OCI-LY3 (cell line): Measurements from ENCODE around the gene FLOT1.

Experiments
- H2AFZ ChIP-seq: fragments of 200-600, 300-600 bp; shearing (Covaris generic); 2 replicates; pipeline ENCODE4 v1.6.0; 2014; ENCODE audit warnings: antibody characterized with exemption, low read depth, low read length
- H3K27ac ChIP-seq: fragments of 200-600, 300-600 bp; sonication (generic); 2 replicates; pipeline ENCODE4 v1.5.1; 2014; ENCODE audit warnings: mild to moderate bottlenecking, low read length, moderate library complexity, mixed read lengths
- H3K27me3 ChIP-seq: fragments of 200-600, 300-600 bp; sonication (generic); 2 replicates; pipeline ENCODE4 v1.6.1; 2014; ENCODE audit warnings: low read depth, low read length, mixed read lengths
- H3K36me3 ChIP-seq: fragments of 200-600, 300-600 bp; sonication (generic); replicated peaks from 2 replicates; pipeline ENCODE3; 2014; ENCODE audit warnings: low read depth, low read length, mixed read lengths
- H3K4me1 ChIP-seq: fragments of 300-600, 200-600 bp; sonication (generic); 2 replicates; pipeline ENCODE4 v1.6.1; 2014; ENCODE audit warnings: low read length, mixed read lengths
- H3K4me2 ChIP-seq: fragments of 200-600, 300-600 bp; sonication (generic); 2 replicates; pipeline ENCODE4 v1.6.1; 2014; ENCODE audit warnings: low read length, mixed read lengths
- H3K4me3 ChIP-seq: fragments of 300-600, 200-600 bp; sonication (generic); 2 replicates; pipeline ENCODE4 v1.5.1; 2014; ENCODE audit warnings: antibody characterized with exemption, mild to moderate bottlenecking, low read length, moderate library complexity
- H3K79me2 ChIP-seq: fragments of 300-600, 200-600 bp; shearing (Covaris generic); 2 replicates; pipeline ENCODE4 v1.6.1; 2014; ENCODE audit warnings: mild to moderate bottlenecking, low read length, mixed read lengths
- H3K9ac ChIP-seq: fragments of 300-600, 200-600 bp; shearing (Covaris generic); 2 replicates; pipeline ENCODE4 v1.6.0; 2014; ENCODE audit warnings: mild to moderate bottlenecking, low read length, moderate library complexity
- H3K9me3 ChIP-seq: fragments of 200-600, 300-600 bp; shearing (Covaris generic); 2 replicates; pipeline ENCODE4 v1.6.1; 2014; ENCODE audit warnings: low read length, mixed read lengths; ENCODE audit not compliant: insufficient read depth
- H4K20me1 ChIP-seq: fragments of 200-600, 300-600 bp; sonication (generic); 2 replicates; pipeline ENCODE4 v1.6.1; 2016; ENCODE audit warnings: low read length, mixed read lengths; ENCODE audit not compliant: insufficient read depth
- CTCF ChIP-seq: fragments of 200-600, 300-600 bp; sonication (generic); IDR thresholded peaks from 2 replicates; pipeline ENCODE4 v1.5.1; 2014; ENCODE audit warnings: antibody characterized with exemption, low read length, low read depth
- EZH2phosphoT487 ChIP-seq: fragments of 200-600 bp; shearing (Covaris generic); IDR thresholded peaks from 2 replicates; pipeline ENCODE4 v1.6.1; 2018; ENCODE audit warnings: antibody characterized with exemption, mixed run types, low read depth

FLOT1 gene

GRCh38 chr6:30770592-30770991 lies 28.1 kb upstream of the FLOT1 start:
- Histone ChIP-seq H3K79me2 (no peaks in the 10 kb centered on the region), H3K4me3 (no peak overlapping the region), H3K27me3 (no peaks in the 10 kb centered on the region), H3K4me2 (no peak overlapping the region), H3K4me1 (peaks cover 4% of the 10 kb centered on the region; the same call in 1 of the 2 replicates), H2AFZ (no peak overlapping the region), H3K9ac (no peak overlapping the region), H3K27ac (no peak overlapping the region), H3K9me3 (no peaks in the 10 kb centered on the region), H3K36me3 (no peaks in the 10 kb centered on the region), H4K20me1 (no peaks in the 10 kb centered on the region)
- no peak for TF ChIP-seq CTCF
- no peak for TF ChIP-seq EZH2phosphoT487

GRCh38 chr6:30769853-30770524 lies 27.5 kb upstream of the FLOT1 start:
- Histone ChIP-seq H3K4me2 (no peak overlapping the region), H3K27me3 (no peaks in the 10 kb centered on the region), H3K9me3 (no peaks in the 10 kb centered on the region), H3K4me1 (peaks cover 4% of the 10 kb centered on the region; the same call in 1 of the 2 replicates), H3K9ac (no peak overlapping the region), H3K79me2 (no peaks in the 10 kb centered on the region), H3K27ac (no peak overlapping the region), H4K20me1 (no peaks in the 10 kb centered on the region), H2AFZ (no peak overlapping the region), H3K36me3 (no peaks in the 10 kb centered on the region), H3K4me3 (no peak overlapping the region)
- TF ChIP-seq EZH2phosphoT487: no peak
- no peak for TF ChIP-seq CTCF

- Histone ChIP-seq H3K27ac (no peak overlapping the region), H3K9me3 (no peaks in the 10 kb centered on the region), H3K36me3 (no peaks in the 10 kb centered on the region), H3K79me2 (no peaks in the 10 kb centered on the region), H3K4me1 (peaks cover 5% of the 10 kb centered on the region), H4K20me1 (no peaks in the 10 kb centered on the region), H3K4me2 (no peak overlapping the region), H3K27me3 (no peaks in the 10 kb centered on the region), H2AFZ (no peak overlapping the region), H3K4me3 (no peak overlapping the region), H3K9ac (no peak overlapping the region)
- TF ChIP-seq CTCF (no peak), EZH2phosphoT487 (no peak)
Observed at GRCh38 chr6:30769088-30769852, 26.8 kb upstream of the FLOT1 start.

- no peaks in the 10 kb centered on the region for H3K36me3 ChIP-seq
- H3K4me1 ChIP-seq: peaks cover 11% of the 10 kb centered on the region
- H2AFZ ChIP-seq: no peak overlapping the region
- H3K27me3 ChIP-seq: no peaks in the 10 kb centered on the region
- no peak overlapping the region for H3K4me2 ChIP-seq
- no peak overlapping the region for H3K27ac ChIP-seq
- no peaks in the 10 kb centered on the region for H4K20me1 ChIP-seq
- no peaks in the 10 kb centered on the region for H3K9me3 ChIP-seq
- no peak overlapping the region for H3K9ac ChIP-seq
- H3K79me2 ChIP-seq: no peaks in the 10 kb centered on the region
- TF ChIP-seq EZH2phosphoT487 (no peak), CTCF (no peak)
- H3K4me3 ChIP-seq: no peak overlapping the region
Observed at GRCh38 chr6:30768634-30769087, 26.2 kb upstream of the FLOT1 start.
